ENCODE measurements around the gene CFAP57. TPM values are rescaled to one million over a fixed set of nuclear protein-coding genes. Genes with fewer than 3 reads are reported as not detected.

Gene CFAP57
- polyA plus RNA-seq, 2 of the 4 experiments (the other 2 are of a cell fraction): 0.54 to 0.80 TPM

DNA sequence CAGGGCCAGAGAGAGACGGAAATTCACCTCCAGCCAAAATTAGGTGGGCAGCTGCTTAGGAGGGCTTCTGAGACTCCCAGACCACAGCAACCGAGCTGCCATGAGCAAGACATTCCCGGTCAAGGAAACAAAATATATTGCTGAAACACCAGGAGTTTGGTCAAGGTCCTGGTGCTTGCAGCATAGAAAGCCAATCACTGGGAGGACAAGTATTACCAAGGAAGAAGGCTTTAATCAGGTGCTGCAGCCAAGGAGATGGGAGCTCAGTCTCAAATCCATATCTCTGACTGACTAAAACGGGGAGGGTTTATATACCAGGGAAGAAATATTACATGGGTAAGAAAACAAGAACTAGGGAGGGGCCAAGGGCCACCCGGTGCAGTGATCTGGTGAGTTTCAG, 78.9 kb downstream of the CFAP57 start:
- TF ChIP-seq HEYL (CRISPR knock-in tag; IDR thresholded peaks at IDR 0.05) (no peak), HOXA7 (CRISPR knock-in tag; IDR thresholded peaks at IDR 0.05) (no peak), HDAC2 (IDR thresholded peaks at IDR 0.05) (no peak), RFX5 (IDR thresholded peaks at IDR 0.05) (no peak), ZSCAN20 (CRISPR knock-in tag; IDR thresholded peaks at IDR 0.05) (no peak), JUNB (IDR thresholded peaks at IDR 0.05) (no peak), EHF (CRISPR knock-in tag; IDR thresholded peaks at IDR 0.05) (no peak), JUN (IDR thresholded peaks at IDR 0.05) (no peak), CEBPB (IDR thresholded peaks at IDR 0.05) (no peak)
- TF ChIP-seq, protein P1, sequence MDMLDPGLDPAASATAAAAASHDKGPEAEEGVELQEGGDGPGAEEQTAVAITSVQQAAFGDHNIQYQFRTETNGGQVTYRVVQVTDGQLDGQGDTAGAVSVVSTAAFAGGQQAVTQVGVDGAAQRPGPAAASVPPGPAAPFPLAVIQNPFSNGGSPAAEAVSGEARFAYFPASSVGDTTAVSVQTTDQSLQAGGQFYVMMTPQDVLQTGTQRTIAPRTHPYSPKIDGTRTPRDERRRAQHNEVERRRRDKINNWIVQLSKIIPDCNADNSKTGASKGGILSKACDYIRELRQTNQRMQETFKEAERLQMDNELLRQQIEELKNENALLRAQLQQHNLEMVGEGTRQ (IDR thresholded peaks at IDR 0.05): no peak
- TF ChIP-seq, protein P2, sequence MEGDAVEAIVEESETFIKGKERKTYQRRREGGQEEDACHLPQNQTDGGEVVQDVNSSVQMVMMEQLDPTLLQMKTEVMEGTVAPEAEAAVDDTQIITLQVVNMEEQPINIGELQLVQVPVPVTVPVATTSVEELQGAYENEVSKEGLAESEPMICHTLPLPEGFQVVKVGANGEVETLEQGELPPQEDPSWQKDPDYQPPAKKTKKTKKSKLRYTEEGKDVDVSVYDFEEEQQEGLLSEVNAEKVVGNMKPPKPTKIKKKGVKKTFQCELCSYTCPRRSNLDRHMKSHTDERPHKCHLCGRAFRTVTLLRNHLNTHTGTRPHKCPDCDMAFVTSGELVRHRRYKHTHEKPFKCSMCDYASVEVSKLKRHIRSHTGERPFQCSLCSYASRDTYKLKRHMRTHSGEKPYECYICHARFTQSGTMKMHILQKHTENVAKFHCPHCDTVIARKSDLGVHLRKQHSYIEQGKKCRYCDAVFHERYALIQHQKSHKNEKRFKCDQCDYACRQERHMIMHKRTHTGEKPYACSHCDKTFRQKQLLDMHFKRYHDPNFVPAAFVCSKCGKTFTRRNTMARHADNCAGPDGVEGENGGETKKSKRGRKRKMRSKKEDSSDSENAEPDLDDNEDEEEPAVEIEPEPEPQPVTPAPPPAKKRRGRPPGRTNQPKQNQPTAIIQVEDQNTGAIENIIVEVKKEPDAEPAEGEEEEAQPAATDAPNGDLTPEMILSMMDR (IDR thresholded peaks at IDR 0.05): no peak
- TF ChIP-seq, protein P3, sequence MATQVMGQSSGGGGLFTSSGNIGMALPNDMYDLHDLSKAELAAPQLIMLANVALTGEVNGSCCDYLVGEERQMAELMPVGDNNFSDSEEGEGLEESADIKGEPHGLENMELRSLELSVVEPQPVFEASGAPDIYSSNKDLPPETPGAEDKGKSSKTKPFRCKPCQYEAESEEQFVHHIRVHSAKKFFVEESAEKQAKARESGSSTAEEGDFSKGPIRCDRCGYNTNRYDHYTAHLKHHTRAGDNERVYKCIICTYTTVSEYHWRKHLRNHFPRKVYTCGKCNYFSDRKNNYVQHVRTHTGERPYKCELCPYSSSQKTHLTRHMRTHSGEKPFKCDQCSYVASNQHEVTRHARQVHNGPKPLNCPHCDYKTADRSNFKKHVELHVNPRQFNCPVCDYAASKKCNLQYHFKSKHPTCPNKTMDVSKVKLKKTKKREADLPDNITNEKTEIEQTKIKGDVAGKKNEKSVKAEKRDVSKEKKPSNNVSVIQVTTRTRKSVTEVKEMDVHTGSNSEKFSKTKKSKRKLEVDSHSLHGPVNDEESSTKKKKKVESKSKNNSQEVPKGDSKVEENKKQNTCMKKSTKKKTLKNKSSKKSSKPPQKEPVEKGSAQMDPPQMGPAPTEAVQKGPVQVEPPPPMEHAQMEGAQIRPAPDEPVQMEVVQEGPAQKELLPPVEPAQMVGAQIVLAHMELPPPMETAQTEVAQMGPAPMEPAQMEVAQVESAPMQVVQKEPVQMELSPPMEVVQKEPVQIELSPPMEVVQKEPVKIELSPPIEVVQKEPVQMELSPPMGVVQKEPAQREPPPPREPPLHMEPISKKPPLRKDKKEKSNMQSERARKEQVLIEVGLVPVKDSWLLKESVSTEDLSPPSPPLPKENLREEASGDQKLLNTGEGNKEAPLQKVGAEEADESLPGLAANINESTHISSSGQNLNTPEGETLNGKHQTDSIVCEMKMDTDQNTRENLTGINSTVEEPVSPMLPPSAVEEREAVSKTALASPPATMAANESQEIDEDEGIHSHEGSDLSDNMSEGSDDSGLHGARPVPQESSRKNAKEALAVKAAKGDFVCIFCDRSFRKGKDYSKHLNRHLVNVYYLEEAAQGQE (IDR thresholded peaks at IDR 0.05): no peak
- no peak overlapping the region for H3K4me2 ChIP-seq
- H3K4me3 ChIP-seq: no peak overlapping the region
- no peak for FAIRE-seq
- no peaks in the 10 kb centered on the region for H3K4me1 ChIP-seq
- WGBS (ENCODE audit: missing lambda C conversion rate): 48% methylated on average over 5 of the region's 5 CpGs
- no peak overlapping the region for H3K27ac ChIP-seq
- no peak for ATAC-seq
- DNase-seq (ENCODE audit: low read depth in 1 of 2, low spot score in 1 of 2): no peak
- POLR2A ChIA-PET: interaction anchor here (0.6 kb wide), 1 partner anchor 8 kb away, joined by 3 read pairs; no protein-coding TSS in a partner anchor
- H3K9me3 ChIP-seq: peaks cover 6% of the 10 kb centered on the region; the same call in 1 of the 3 replicates
- CTCF ChIA-PET: no interaction called here

DNA sequence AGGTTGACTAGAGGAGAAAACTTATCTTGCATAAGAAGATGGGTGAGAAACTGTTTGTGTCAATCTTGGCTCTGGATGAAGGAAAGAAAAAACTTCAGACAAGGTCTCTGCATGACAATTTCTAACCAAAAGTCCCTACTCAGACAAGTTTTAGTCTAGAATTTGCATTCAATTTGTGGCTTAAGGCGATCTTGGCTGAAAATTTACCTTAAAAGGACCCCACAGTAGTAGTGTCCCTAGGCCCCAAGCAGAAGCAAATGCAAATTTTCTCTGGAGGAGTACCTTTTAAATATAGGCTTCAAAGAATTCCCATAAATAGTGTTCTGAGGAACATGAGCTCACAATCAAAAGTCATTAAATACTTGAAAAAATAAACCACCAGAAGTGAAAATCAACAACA, 80.1 kb downstream of the CFAP57 start:
- POLR2A ChIA-PET: no interaction called here
- no peak for FAIRE-seq
- CTCF ChIA-PET: interaction anchor here (0.6 kb wide), 1 partner anchor 642 kb away, joined by 3 read pairs; no protein-coding TSS in a partner anchor

More for the DNA sequence above, 80.1 kb downstream of the CFAP57 start:
- TF ChIP-seq EHMT2 (IDR thresholded peaks at IDR 0.05; ENCODE audit: low read depth): no peak
- TF ChIP-seq KDM1A (IDR thresholded peaks at IDR 0.05; ENCODE audit: low read depth): no peak
- TF ChIP-seq, protein P2 (IDR thresholded peaks at IDR 0.05): no peak
- no peak for TF ChIP-seq ZSCAN20 (CRISPR knock-in tag; IDR thresholded peaks at IDR 0.05)
- TF ChIP-seq, protein P4, sequence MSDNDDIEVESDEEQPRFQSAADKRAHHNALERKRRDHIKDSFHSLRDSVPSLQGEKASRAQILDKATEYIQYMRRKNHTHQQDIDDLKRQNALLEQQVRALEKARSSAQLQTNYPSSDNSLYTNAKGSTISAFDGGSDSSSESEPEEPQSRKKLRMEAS (IDR thresholded peaks at IDR 0.05): no peak
- Histone ChIP-seq H3K4me2 (no peak overlapping the region), H3K27ac (no peak overlapping the region), H3K4me3 (no peak overlapping the region), H3K9me3 (peaks cover 2% of the 10 kb centered on the region; the same call in 1 of the 3 replicates), H3K4me1 (no peaks in the 10 kb centered on the region)
- no peak for DNase-seq (ENCODE audit: low read depth in 1 of 2, low spot score in 1 of 2)
- ATAC-seq: no peak
- 25% methylated on average over 1 of the region's 1 CpG for WGBS (ENCODE audit: missing lambda C conversion rate)
